K562 (cell line): Measurements from ENCODE around the gene ZC3H6. TPM values are rescaled to one million over a fixed set of nuclear protein-coding genes. Genes with fewer than 3 reads are reported as not detected.

Experiments used
- ATAC-seq: fragments of 200-7000 bp; cut with Tn5 transposase; 3 replicates; pipeline ENCODE4 v1.9.1; 2020; ENCODE audit warnings: moderate library complexity
- BruUV-seq: library from RNA; stranded (reverse); fragments of 400-500 nt; replicated peaks from 2 replicates; lab custom pipeline; 2021; lab: Mats Ljungman, UMichigan
- CTCF ChIA-PET: fragments of 300-600 bp; formaldehyde crosslinking; extraction: SDS; loops from one replicate; lab custom pipeline; 2021; ENCODE audit warnings: low intra/inter-chr PET ratio; lab: Yijun Ruan, JAX
- POLR2A ChIA-PET: fragments of 300-600, 350-650 bp; sonication (Branson Sonifier 250); formaldehyde crosslinking; extraction: SDS; loops from one replicate; lab custom pipeline; 2021; ENCODE audit warnings: antibody characterized with exemption, inconsistent platforms; lab: Yijun Ruan, JAX
- DNase-seq, 4 experiments: peaks; one replicate each; pipeline versions ENCODE4 v3.0.0 to v3.0.0-alpha.2; 2011 to 2018; ENCODE audit warnings: low spot score in 3 of 4, mixed read lengths in 3 of 4; ENCODE audit errors: extremely low read depth in 1 of 4
- FAIRE-seq: peaks from 2 replicates; lab custom pipeline; 2011; peaks lifted over from hg19 to GRCh38; lab: Jason Lieb, UNC
- H2AFZ ChIP-seq: 2 replicates; pipeline ENCODE4 v1.6.0; 2011; ENCODE audit warnings: low read depth, low read length, control low read depth, inconsistent platforms
- H3K27ac ChIP-seq: fragments of 200-600 bp; 3 replicates; pipeline ENCODE4 v1.8.0; 2011; ENCODE audit warnings: low read depth, mild to moderate bottlenecking, control low read depth, inconsistent platforms, low read length, moderate library complexity, mixed read lengths; ENCODE audit errors: extremely low read depth
- H3K27me3 ChIP-seq, 2 experiments: fragments of 300-600 bp in 1 of 2; 2 replicates in 1 of 2; 3 replicates in 1 of 2; pipeline versions ENCODE4 v1.6.0 to v1.8.0; 2011; ENCODE audit warnings: inconsistent platforms in 2 of 2, low read length in 2 of 2, mild to moderate bottlenecking in 1 of 2, mixed read lengths in 1 of 2, moderate library complexity in 1 of 2; ENCODE audit not compliant: control insufficient read depth in 2 of 2, insufficient read depth in 2 of 2
- H3K36me3 ChIP-seq: fragments of 300-600 bp; 3 replicates; pipeline ENCODE4 v1.8.0; 2011; ENCODE audit warnings: mild to moderate bottlenecking, low read length, inconsistent platforms; ENCODE audit not compliant: control insufficient read depth, insufficient read depth
- H3K4me1 ChIP-seq, 2 experiments: fragments of 200-600 bp in 1 of 2; replicated peaks in 1 of 2; 2 replicates in 1 of 2; 3 replicates in 1 of 2; pipeline versions ENCODE4 v1.5.1 to v1.8.0; 2011; ENCODE audit warnings: inconsistent platforms in 2 of 2, low read length in 2 of 2, mild to moderate bottlenecking in 1 of 2, mixed read lengths in 1 of 2, moderate library complexity in 1 of 2; ENCODE audit not compliant: control insufficient read depth in 2 of 2, insufficient read depth in 2 of 2
- H3K4me2 ChIP-seq: 2 replicates; pipeline ENCODE4 v1.6.1; 2011; ENCODE audit warnings: low read length, control low read depth, inconsistent platforms, mixed read lengths; ENCODE audit not compliant: insufficient read depth
- H3K4me3 ChIP-seq: fragments of 200-600 bp; sonication (generic), shearing (Covaris generic); 2 replicates; pipeline ENCODE4 v1.5.1; 2016; ENCODE audit warnings: control low read depth, inconsistent platforms
- H3K79me2 ChIP-seq: fragments of 200-600 bp; 3 replicates; pipeline ENCODE4 v1.8.0; 2011; ENCODE audit warnings: low read length, inconsistent platforms; ENCODE audit not compliant: control insufficient read depth, insufficient read depth
- H3K9ac ChIP-seq, 2 experiments: 2 replicates each; pipeline versions ENCODE4 v1.6.0 to v1.6.1; 2011; ENCODE audit warnings: low read depth in 2 of 2, low read length in 2 of 2, control low read depth in 1 of 2, inconsistent platforms in 1 of 2, mild to moderate bottlenecking in 1 of 2, mixed read lengths in 1 of 2; ENCODE audit not compliant: insufficient read depth in 1 of 2
- H3K9me1 ChIP-seq: one replicate; pipeline ENCODE4 v1.6.0; 2011; ENCODE audit warnings: inconsistent platforms, mild to moderate bottlenecking, low read length, moderate library complexity; ENCODE audit not compliant: control insufficient read depth, insufficient read depth
- H3K9me3 ChIP-seq: replicated peaks from 2 replicates; pipeline ENCODE4 v1.5.1; 2011; ENCODE audit warnings: low read depth, low read length, inconsistent platforms; ENCODE audit not compliant: control insufficient read depth, insufficient read depth
- H4K20me1 ChIP-seq: replicated peaks from 2 replicates; pipeline ENCODE4 v1.6.1; 2011; ENCODE audit warnings: low read length, inconsistent platforms, mixed read lengths; ENCODE audit not compliant: control insufficient read depth, insufficient read depth
- DNMT1 ChIP-seq: fragments of 450-650 bp; IDR thresholded peaks from 2 replicates; pipeline ENCODE4 v1.6.1; 2016; ENCODE audit warnings: antibody characterized with exemption, mild to moderate bottlenecking
- KLF13 ChIP-seq: fragments of 450-650 bp; IDR thresholded peaks from 2 replicates; pipeline ENCODE4 v1.6.1; 2016; ENCODE audit warnings: missing genetic modification characterization, low read depth, mild to moderate bottlenecking, missing compliant biosample characterization, moderate library complexity, borderline replicate concordance
- PKNOX1 ChIP-seq: fragments of 450-650 bp; IDR thresholded peaks from 2 replicates; pipeline ENCODE4 v1.6.1; 2016
- REST ChIP-seq, 2 experiments: fragments of 450-650 bp; formaldehyde crosslinking in 1 of 2; IDR thresholded peaks; 2 replicates each; pipeline versions ENCODE4 v1.4.0 to v1.6.1; 2014 to 2020; ENCODE audit warnings: mild to moderate bottlenecking in 2 of 2, borderline replicate concordance in 1 of 2, low read depth in 1 of 2
- TAF7 ChIP-seq: fragments of 450-650 bp; IDR thresholded peaks from 2 replicates; pipeline ENCODE4 v1.6.1; 2016; ENCODE audit warnings: missing genetic modification characterization, missing compliant biosample characterization
- ZNF584 ChIP-seq: fragments of 200-800 bp; sonication (Bioruptor generic); IDR thresholded peaks from 2 replicates; pipeline ENCODE4 v1.6.1; 2016; ENCODE audit warnings: low read depth, mild to moderate bottlenecking, missing genetic modification characterization, missing compliant biosample characterization
- WGBS: fragments of 100-300 bp; shearing (Covaris generic); methylation state at CpG from one replicate; pipeline ENCODE4 v1.1.6; 2016; ENCODE audit warnings: low coverage, mixed read lengths; ENCODE audit not compliant: insufficient coverage; ENCODE audit errors: missing lambda C conversion rate; 5-methylcytosine and 5-hydroxymethylcytosine counted together
- in situ Hi-C: fragments of 300-500 bp; cut with MboI; formaldehyde crosslinking; loops from 4 replicates; pipeline ENCODE4 v1.15.0; 2018; ENCODE audit warnings: inconsistent platforms, mixed read lengths
- intact Hi-C: fragments of 100-400 bp; cut with micrococcal nuclease; formaldehyde crosslinking; loops from 2 replicates; pipeline ENCODE4 v1.14.2; 2022
- polyA plus RNA-seq, 8 experiments: library from polyadenylated mRNA; depleted of rRNA in 4 of 8; stranded (reverse) in 5 of 8; unstranded in 3 of 8; fragments of >200 nt; fragmentation: Nextera tagmentation in 2 of 8; fragmentation: Illumina TruSeq in 1 of 8; extraction: Ambion mirVana in 2 of 8; extraction: Trizol in 1 of 8; gene quantifications; 2 replicates each; pipeline versions ENCODE4 v1.2.1 to v1.2.3, GENCODE V29; 2011 to 2014; ENCODE audit warnings: inconsistent platforms in 1 of 8, missing spikeins in 1 of 8
- total RNA-seq, 7 experiments: library from RNA; depleted of rRNA in 6 of 7; stranded (reverse); fragments of >200 nt in 6 of 7; fragmentation: Illumina TruSeq in 2 of 7; extraction: Trizol in 2 of 7; gene quantifications; 2 replicates each; pipeline versions ENCODE4 v1.2.1 to v1.2.3, GENCODE V29; 2011 to 2021; ENCODE audit warnings: low replicate concordance in 1 of 7

Gene ZC3H6
- total and polyA plus RNA-seq, 9 of the 15 experiments (the other 6 are each of a cell fraction or from before 2014, with no cell fraction given) = 0.45 to 1.9 (median 1.5) TPM

DNA sequence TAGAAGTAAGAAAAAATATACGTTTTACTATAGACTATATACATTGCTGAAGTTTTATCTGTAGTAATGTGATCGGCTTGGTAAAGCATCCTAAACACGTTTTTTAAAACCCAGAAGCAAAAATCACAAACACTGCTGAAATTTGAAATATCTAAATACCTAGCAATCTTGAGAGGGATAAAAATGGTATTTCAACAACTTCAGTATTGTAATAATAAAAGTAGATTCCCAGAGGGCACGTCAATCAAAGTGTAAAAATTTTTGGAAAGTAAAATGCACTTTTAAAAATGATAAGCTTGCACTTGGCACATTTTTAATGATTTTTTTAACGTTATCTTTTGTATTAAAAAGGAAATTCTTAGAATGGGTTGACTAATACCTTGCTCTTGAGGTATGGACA lies 1.6 kb downstream of the ZC3H6 start:
- peak overlapping the region in 1 of 2 experiments; percentile 98; a peak in 2 of 4 replicates for H3K9ac ChIP-seq
- H3K79me2 ChIP-seq = peaks cover 20% of the 10 kb centered on the region; the same call in 2 of the 3 replicates
- ChIA-PET CTCF (no interaction called here), POLR2A (no interaction called here)
- ATAC-seq = no peak
- no peak for FAIRE-seq
- H3K4me1 ChIP-seq = peaks cover 8 to 13% of the 10 kb centered on the region in 2 experiments
- H4K20me1 ChIP-seq = no peaks in the 10 kb centered on the region
- no peaks in the 10 kb centered on the region for H3K27me3 ChIP-seq
- H2AFZ ChIP-seq = no peak overlapping the region; the same call in 1 of the 2 replicates
- intact Hi-C loops (loop anchor here (5.0 kb wide), 1 partner anchor 305 kb away; the partner anchor contains the start of gene CHCHD5), in situ Hi-C loops (no loop called here)
- no peaks in the 10 kb centered on the region for H3K9me1 ChIP-seq
- H3K36me3 ChIP-seq = no peaks in the 10 kb centered on the region
- peak overlapping the region; percentile 65 for H3K4me3 ChIP-seq
- WGBS = 18% methylated on average over 5 of the region's 5 CpGs
- H3K9me3 ChIP-seq = no peaks in the 10 kb centered on the region
- BruUV-seq = TSS peak; percentile 49
- H3K4me2 ChIP-seq = no peak overlapping the region
- H3K27ac ChIP-seq = peak overlapping the region; percentile 97; the same call in 2 of the 3 replicates
- no peak for DNase-seq
- TF ChIP-seq PKNOX1 (peak; percentile 73), KLF13 (tag) (no peak), TAF7 (tag) (no peak), ZNF584 (CRISPR knock-in tag) (no peak), REST (IDR thresholded peaks at IDR 0.05; ENCODE audit: borderline replicate concordance) (no peak), REST (CRISPR knock-in tag; IDR thresholded peaks at IDR 0.05; ENCODE audit: low read depth) (no peak), DNMT1 (no peak)
